HG02678 (cell line): Measurements from ENCODE around the gene GRIN2A.

Experiments
- ATAC-seq: cut with Tn5 transposase; IDR thresholded peaks from one replicate; pipeline ENCODE4 v1.9.1; 2021; ENCODE audit warnings: mild to moderate bottlenecking, moderate library complexity; ENCODE audit not compliant: unreplicated experiment

Gene GRIN2A

DNA sequence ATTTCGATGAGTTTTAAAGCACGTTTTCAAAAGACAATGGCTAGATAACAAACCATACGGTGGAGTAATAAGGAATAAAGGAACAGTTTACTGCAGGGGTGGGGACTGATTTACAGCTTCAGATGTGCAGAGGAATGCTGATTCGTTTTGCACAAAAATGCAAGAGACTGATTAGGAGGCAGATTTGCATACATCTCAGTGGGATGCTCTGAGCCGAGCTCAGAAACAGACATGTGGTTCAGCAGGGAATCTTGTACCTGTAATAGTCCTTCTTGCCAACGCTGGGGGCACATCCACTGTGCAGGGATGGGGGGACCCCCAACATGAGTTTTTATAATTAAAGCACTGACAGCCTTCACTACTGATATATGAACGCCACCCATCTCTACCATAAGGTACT is 308.0 kb downstream of the GRIN2A start:
- no peak for ATAC-seq

- no peak for ATAC-seq
Measured at GRCh38 chr16:9870962-9871361, 311.3 kb downstream of the GRIN2A start.

DNA sequence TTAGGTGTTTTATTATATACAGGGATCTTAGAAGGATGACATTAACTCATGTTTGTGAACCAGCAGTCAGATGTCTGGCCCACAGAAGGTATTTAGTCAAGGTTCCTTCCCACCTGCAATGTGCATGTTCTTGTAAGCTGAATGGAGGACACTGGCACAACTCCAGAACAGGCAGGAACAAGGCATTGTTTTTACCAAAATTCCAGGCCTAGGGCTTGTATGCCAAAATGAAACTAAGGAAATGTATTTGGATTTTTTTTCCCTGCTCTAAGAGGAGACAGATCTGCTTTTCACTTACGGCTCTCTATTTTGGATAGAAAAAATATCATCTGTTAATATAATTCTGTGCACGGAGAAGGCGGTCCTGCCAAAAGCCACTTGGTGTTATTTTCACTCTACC is 312.5 kb downstream of the GRIN2A start:
- ATAC-seq, result no peak

DNA sequence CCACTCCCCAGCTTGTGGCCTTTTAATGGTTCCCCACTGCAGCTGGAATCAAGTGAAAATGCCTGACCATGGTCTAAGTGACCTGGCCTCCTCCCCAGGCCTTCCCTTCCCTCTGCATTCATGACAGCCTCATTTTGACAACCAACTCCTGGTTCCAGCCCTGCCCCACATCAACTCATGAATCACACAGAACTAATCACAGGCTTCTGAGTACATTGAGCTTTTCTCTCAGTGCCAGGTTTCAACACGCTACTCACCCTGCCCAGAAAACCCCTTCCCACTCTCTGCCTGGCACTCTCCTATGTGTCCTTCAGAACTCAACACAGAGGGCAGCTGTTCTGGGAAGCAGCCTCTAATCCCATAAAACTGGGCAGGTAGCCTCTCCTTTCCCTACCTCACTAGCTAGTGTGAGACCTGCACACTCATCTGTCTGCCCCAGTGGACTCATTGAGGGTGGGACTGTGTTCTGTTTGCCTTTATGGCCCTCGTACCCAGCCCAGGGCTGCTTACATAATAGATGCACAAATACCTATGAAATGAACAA is 313.6 kb downstream of the GRIN2A start:
- no peak for ATAC-seq

DNA sequence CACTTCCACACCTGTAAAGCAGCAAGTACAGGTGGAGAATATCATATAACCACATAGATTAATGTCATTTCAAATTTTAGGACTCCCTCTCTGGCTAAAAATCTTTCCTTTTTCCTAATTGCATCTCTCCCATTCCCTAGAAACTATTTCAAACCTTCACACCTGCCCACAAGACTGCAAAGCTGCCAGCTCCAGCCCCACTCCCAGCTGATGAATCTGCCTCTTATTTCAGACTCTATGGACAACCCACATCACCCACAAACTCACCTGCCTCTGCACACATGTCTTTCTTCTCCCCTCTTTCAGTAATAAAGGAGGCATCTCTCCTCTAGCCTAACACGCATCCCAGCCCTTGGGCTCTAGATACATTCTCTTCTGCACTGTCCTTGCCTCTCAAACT is 315.1 kb downstream of the GRIN2A start:
- ATAC-seq, result no peak

DNA sequence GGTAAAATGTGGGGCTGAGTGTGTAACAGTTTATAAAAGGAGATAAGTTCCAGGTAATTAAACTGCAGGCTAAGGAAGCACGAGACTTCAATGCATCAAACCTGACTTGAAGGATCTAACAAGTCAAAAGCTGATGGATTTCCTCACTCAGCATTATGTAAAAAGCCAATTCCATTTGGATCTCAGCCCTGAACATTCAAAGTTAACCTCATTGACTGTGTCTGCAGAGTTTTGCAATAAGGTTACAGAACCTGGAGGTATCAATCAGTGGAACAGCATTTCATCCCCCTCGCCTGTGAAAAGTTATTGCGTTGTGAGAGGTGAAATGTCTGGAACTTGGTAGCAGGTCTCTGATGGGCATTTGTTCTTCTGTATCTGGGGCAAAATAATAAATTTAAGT is 317.8 kb downstream of the GRIN2A start:
- no peak for ATAC-seq

- ATAC-seq, result no peak
Measured at GRCh38 chr16:9862327-9862726, 319.9 kb downstream of the GRIN2A start.

DNA sequence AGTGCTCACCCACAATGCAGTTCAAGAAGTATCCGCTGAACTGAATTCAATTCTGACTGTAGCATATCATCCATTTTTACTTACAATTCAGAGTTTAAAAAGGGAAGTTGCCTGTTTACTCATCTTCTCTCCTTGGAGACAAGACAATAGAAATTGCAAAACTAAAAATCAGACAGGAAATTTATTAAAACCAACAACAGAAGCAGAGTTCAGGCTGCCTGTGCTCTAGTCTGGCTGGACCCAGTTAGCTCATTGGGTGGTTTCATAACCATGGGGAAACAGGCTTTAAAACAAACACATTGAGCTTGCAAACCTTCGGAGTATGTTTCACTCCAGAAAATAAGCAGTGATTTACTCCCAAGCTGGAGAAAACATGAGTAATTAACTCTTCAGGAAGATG is 321.4 kb downstream of the GRIN2A start:
- ATAC-seq, result no peak

- ATAC-seq, result no peak
Measured at GRCh38 chr16:9859701-9860327, 322.4 kb downstream of the GRIN2A start.

GRCh38 chr16:9854675-9855074 is 327.6 kb downstream of the GRIN2A start:
- no peak for ATAC-seq

GRCh38 chr16:9852003-9852402 is 330.2 kb downstream of the GRIN2A start:
- no peak for ATAC-seq

DNA sequence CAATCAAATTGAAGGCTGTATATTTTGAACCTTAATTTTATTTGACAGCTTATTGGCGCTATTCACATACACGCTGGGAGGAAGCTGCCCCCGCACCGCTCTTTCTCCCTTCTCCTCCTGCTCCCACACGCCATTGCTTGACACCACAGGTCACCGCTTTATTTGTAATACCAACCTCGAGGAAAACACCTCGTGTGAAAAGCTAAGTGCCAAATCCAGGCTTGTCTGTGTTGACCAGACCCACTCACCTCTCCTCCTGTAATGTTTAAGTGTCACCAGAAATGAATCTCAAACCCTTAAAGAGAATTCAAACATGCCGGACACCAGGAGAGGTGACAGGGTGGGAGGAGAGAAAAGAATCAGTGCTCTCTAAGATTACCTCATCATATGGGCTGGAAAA is 331.4 kb downstream of the GRIN2A start:
- ATAC-seq, result no peak

DNA sequence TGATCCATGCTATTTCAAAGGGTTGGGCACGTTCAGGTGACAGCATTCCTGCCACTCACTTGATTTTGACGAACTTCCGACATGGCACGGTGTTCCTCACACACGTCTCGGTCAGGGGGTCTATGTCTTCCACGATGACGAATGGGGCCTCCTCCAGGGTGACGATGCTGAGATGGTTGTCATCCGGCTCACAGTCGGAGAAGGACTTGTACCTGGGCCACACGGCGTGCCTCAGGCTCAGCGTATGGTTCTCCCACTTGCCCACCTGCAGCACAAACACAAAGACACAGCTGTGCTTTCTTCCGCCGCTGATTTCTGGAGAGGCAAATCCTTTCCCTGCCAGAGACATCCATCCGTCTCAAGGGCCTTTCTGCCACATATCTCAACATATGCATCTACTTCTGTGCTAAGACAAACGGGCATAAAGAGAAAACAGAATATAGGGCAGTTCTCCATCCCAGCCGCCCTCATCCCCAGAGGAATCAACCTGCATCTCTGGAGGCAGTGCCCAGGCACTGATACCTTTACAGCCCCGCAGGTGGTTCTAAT is 332.5 kb downstream of the GRIN2A start:
- ATAC-seq, result no peak

- ATAC-seq, result no peak
Measured at GRCh38 chr16:9847146-9847545, 335.1 kb downstream of the GRIN2A start.

DNA sequence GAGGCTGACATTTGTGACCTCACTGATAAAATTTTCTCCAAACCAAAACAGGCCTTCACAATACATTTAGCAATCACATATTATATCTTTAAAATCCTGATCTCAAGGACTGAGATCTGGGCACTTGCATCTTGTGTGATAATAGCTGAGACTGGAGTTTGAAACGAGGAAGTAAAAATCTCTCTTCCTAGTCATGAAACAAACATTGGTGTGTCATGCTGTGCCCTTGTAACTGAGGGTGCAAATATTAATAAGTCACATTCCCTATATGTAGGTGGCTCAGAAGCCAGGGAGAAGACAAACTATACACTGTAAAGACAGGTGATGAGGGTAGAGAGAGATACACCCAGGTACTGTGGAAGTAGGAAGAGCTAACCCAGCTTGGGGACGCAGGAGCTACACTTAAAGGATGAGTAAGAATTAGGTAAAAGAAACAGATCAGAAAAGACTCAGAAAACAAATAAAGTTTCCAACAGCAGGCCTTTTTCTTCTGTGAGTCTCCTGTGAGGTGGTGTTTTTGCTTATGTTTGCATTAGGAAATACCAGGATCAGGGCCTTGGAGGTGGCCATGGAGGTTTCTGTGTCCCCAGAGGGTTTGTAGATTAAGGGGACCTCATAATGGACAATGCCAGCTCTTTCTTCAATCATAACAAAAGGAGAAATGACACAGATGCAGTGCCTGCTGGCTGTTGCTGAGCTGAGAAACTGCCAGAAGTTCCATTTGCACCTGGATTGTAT is 335.7 kb downstream of the GRIN2A start:
- no peak for ATAC-seq

- no peak for ATAC-seq
Measured at GRCh38 chr16:9845661-9846361, 336.4 kb downstream of the GRIN2A start.

DNA sequence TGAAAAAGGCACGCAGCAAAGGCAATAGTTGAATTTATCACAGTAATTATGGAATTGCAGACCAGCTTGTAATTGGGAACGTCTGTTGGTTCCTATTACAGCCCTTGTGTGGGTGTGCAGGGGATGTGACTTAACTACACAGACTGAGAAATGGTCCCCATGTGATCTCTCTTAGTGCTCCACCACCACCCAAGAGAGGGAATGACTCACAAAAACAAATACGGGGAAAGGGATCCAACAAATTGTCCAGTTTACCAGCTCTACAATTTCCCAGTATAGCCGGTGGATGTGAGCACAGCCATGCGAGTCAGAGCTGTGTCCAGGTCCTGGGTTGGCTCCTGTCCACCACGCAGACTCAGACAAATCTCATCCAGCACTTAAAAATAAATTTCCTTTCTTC is 337.9 kb downstream of the GRIN2A start:
- ATAC-seq, result no peak

GRCh38 chr16:9843424-9844018 is 338.7 kb downstream of the GRIN2A start:
- no peak for ATAC-seq

- no peak for ATAC-seq
Measured at GRCh38 chr16:9840761-9841665, 341.2 kb downstream of the GRIN2A start.

GRCh38 chr16:9837481-9837880 is 344.7 kb downstream of the GRIN2A start:
- ATAC-seq, result no peak
